GM12873 (cell line): ENCODE measurements around the gene LCN15.
A peak's percentile ranks its signal among the peaks of the same experiment; 100 is the strongest.

Source experiments
- CTCF ChIP-seq: IDR thresholded peaks from 2 replicates; pipeline ENCODE4 v1.5.1; 2012; ENCODE audit warnings: low read depth, mild to moderate bottlenecking, moderate library complexity, low read length, control low read depth; ENCODE audit not compliant: insufficient read depth; ENCODE audit errors: missing control alignments

LCN15 gene

GRCh38 chr9:136784249-136784996, 20.1 kb upstream of the LCN15 start:
- TF ChIP-seq CTCF, result peak; percentile 40

- TF ChIP-seq CTCF, result no peak
These were observed 18.1 kb upstream of the LCN15 start for GRCh38 chr9:136782452-136782851.

- TF ChIP-seq CTCF, result no peak
These were observed 15.5 kb upstream of the LCN15 start for GRCh38 chr9:136779808-136780207.

GRCh38 chr9:136777359-136777758, 13.0 kb upstream of the LCN15 start:
- no peak for TF ChIP-seq CTCF

- no peak for TF ChIP-seq CTCF
These were observed 12.6 kb upstream of the LCN15 start for GRCh38 chr9:136776947-136777346.

- TF ChIP-seq CTCF, result no peak
These were observed 10.9 kb upstream of the LCN15 start for GRCh38 chr9:136775191-136775590.

GRCh38 chr9:136774416-136775045, 10.2 kb upstream of the LCN15 start:
- TF ChIP-seq CTCF, result no peak
